KMS-11 (cell line): ENCODE data around the gene GOLGA8Q.
"Not testable (repeated sequence)": the region's sequence is repeated elsewhere in the genome, so short reads cannot be mapped to it uniquely, and the experiment has no call there.

Source experiments
- H2AFZ ChIP-seq: fragments of 200-600 bp; sonication (generic); 2 replicates; pipeline ENCODE4 v1.6.1; 2016; ENCODE audit warnings: antibody characterized with exemption, mixed run types, low read depth
- H3K27ac ChIP-seq: fragments of 200-600 bp; sonication (generic); 2 replicates; pipeline ENCODE4 v1.6.1; 2016; ENCODE audit warnings: mild to moderate bottlenecking, mixed run types
- H3K27me3 ChIP-seq: fragments of 200-600 bp; sonication (generic); 2 replicates; pipeline ENCODE4 v1.6.1; 2017; ENCODE audit warnings: mild to moderate bottlenecking, low read depth, mixed run types, moderate library complexity; ENCODE audit not compliant: insufficient read depth
- H3K36me3 ChIP-seq: fragments of 200-600 bp; sonication (generic); 2 replicates; pipeline ENCODE4 v1.6.1; 2017; ENCODE audit warnings: mild to moderate bottlenecking, mixed run types; ENCODE audit not compliant: insufficient read depth
- H3K4me1 ChIP-seq: fragments of 200-600 bp; sonication (generic); 2 replicates; pipeline ENCODE4 v1.6.1; 2016; ENCODE audit warnings: mild to moderate bottlenecking, low read depth, mixed run types; ENCODE audit not compliant: poor library complexity, severe bottlenecking
- H3K4me2 ChIP-seq: fragments of 200-600 bp; sonication (generic); 2 replicates; pipeline ENCODE4 v1.7.0; 2016; ENCODE audit warnings: mild to moderate bottlenecking, mixed run types
- H3K4me3 ChIP-seq: fragments of 200-600 bp; sonication (generic); IDR thresholded peaks from 2 replicates; pipeline ENCODE4 v1.6.1; 2017; ENCODE audit warnings: low read depth, low read length, mixed read lengths; ENCODE audit not compliant: insufficient read depth
- H3K79me2 ChIP-seq: fragments of 200-600 bp; sonication (generic); 2 replicates; pipeline ENCODE4 v1.6.1; 2016; ENCODE audit warnings: low read depth, mixed run types; ENCODE audit not compliant: insufficient read depth
- H3K9ac ChIP-seq: fragments of 200-600 bp; sonication (generic); 2 replicates; pipeline ENCODE4 v1.6.1; 2016; ENCODE audit warnings: mild to moderate bottlenecking, mixed run types
- H4K20me1 ChIP-seq: fragments of 200-600 bp; sonication (generic); 2 replicates; pipeline ENCODE4 v1.6.1; 2016; ENCODE audit warnings: mild to moderate bottlenecking, mixed run types; ENCODE audit not compliant: insufficient read depth

GOLGA8Q gene

GRCh38 chr15:30551750-30552149 lies at the start of gene GOLGA8Q:
Gene GOLGA8Q (plus strand): TSS chr15:30552050. CDS start chr15:30552078, 28 bp downstream.
- H4K20me1 ChIP-seq, H3K4me1 ChIP-seq, H3K4me3 ChIP-seq, H3K27me3 ChIP-seq, H2AFZ ChIP-seq, H3K79me2 ChIP-seq, H3K27ac ChIP-seq, H3K36me3 ChIP-seq, H3K4me2 ChIP-seq, H3K9ac ChIP-seq: not testable (repeated sequence)

- not testable (repeated sequence) for H3K36me3 ChIP-seq, H3K4me3 ChIP-seq, H3K9ac ChIP-seq, H2AFZ ChIP-seq, H3K4me1 ChIP-seq, H3K79me2 ChIP-seq, H3K4me2 ChIP-seq, H3K27me3 ChIP-seq, H3K27ac ChIP-seq, H4K20me1 ChIP-seq
Measured at GRCh38 chr15:30502904-30503781, 48.7 kb upstream of the GOLGA8Q start.

- H3K9ac ChIP-seq, H4K20me1 ChIP-seq, H3K4me1 ChIP-seq, H3K27ac ChIP-seq, H2AFZ ChIP-seq, H3K27me3 ChIP-seq, H3K4me3 ChIP-seq, H3K36me3 ChIP-seq, H3K4me2 ChIP-seq, H3K79me2 ChIP-seq: not testable (repeated sequence)
Measured at GRCh38 chr15:30504162-30504843, 47.5 kb upstream of the GOLGA8Q start.

- not testable (repeated sequence) for H3K4me1 ChIP-seq, H3K79me2 ChIP-seq, H2AFZ ChIP-seq, H3K4me3 ChIP-seq, H3K36me3 ChIP-seq, H3K4me2 ChIP-seq, H3K9ac ChIP-seq, H3K27ac ChIP-seq, H4K20me1 ChIP-seq, H3K27me3 ChIP-seq
Measured at GRCh38 chr15:30514545-30514944, 37.3 kb upstream of the GOLGA8Q start.

GRCh38 chr15:30523453-30524243 lies 28.2 kb upstream of the GOLGA8Q start:
- not testable (repeated sequence) for H3K4me3 ChIP-seq, H3K27me3 ChIP-seq, H3K4me1 ChIP-seq, H3K79me2 ChIP-seq, H4K20me1 ChIP-seq, H3K9ac ChIP-seq, H3K4me2 ChIP-seq, H3K36me3 ChIP-seq, H3K27ac ChIP-seq, H2AFZ ChIP-seq

- H4K20me1 ChIP-seq, H3K4me3 ChIP-seq, H3K4me1 ChIP-seq, H3K4me2 ChIP-seq, H3K27ac ChIP-seq, H3K36me3 ChIP-seq, H3K79me2 ChIP-seq, H2AFZ ChIP-seq, H3K27me3 ChIP-seq, H3K9ac ChIP-seq: not testable (repeated sequence)
Measured at GRCh38 chr15:30525912-30526311, 25.9 kb upstream of the GOLGA8Q start.

- H2AFZ ChIP-seq, H3K36me3 ChIP-seq, H3K4me1 ChIP-seq, H3K4me2 ChIP-seq, H3K27me3 ChIP-seq, H4K20me1 ChIP-seq, H3K79me2 ChIP-seq, H3K9ac ChIP-seq, H3K27ac ChIP-seq, H3K4me3 ChIP-seq: not testable (repeated sequence)
Measured at GRCh38 chr15:30529049-30529448, 22.8 kb upstream of the GOLGA8Q start.

- H3K9ac ChIP-seq, H2AFZ ChIP-seq, H3K79me2 ChIP-seq, H3K4me2 ChIP-seq, H3K27ac ChIP-seq, H3K36me3 ChIP-seq, H3K4me1 ChIP-seq, H3K27me3 ChIP-seq, H3K4me3 ChIP-seq, H4K20me1 ChIP-seq: not testable (repeated sequence)
Measured at GRCh38 chr15:30566949-30567348, 15.1 kb downstream of the GOLGA8Q start.

- not testable (repeated sequence) for H4K20me1 ChIP-seq, H3K9ac ChIP-seq, H3K4me1 ChIP-seq, H3K27ac ChIP-seq, H3K36me3 ChIP-seq, H3K4me2 ChIP-seq, H3K27me3 ChIP-seq, H3K4me3 ChIP-seq, H3K79me2 ChIP-seq
- peak overlapping the region; percentile 52; the same call in 1 of the 2 replicates for H2AFZ ChIP-seq
Measured at GRCh38 chr15:30573012-30573491, 21.2 kb downstream of the GOLGA8Q start.
